Stimulated activated CD8-positive, alpha-beta memory T cell treated with anti-CD3 and anti-CD28 coated beads, Interleukin-7, amount 100 ng/mL, for 1 hour (primary cell): ENCODE measurements around the gene SPIRE1.
"Not testable (repeated sequence)": the region's sequence is repeated elsewhere in the genome, so short reads cannot be mapped to it uniquely, and the experiment has no call there.

ENCODE experiments used
- DNase-seq, 2 donors: peaks; one replicate each; pipeline ENCODE4 v3.0.0-alpha.2; 2020; ENCODE audit warnings: low read depth in 2 of 2

The SPIRE1 gene

GRCh38 chr18:12645751-12646203, 12.1 kb downstream of the SPIRE1 start:
- DNase-seq = no peak

GRCh38 chr18:12645254-12645653, 12.7 kb downstream of the SPIRE1 start:
- DNase-seq = no peak

GRCh38 chr18:12643756-12644155, 14.2 kb downstream of the SPIRE1 start:
- DNase-seq = not testable (repeated sequence)

- no peak for DNase-seq
Observed at GRCh38 chr18:12640881-12641200, 17.1 kb downstream of the SPIRE1 start.

GRCh38 chr18:12639990-12640880, 17.7 kb downstream of the SPIRE1 start:
- DNase-seq = no peak

GRCh38 chr18:12638644-12639124, 19.2 kb downstream of the SPIRE1 start:
- DNase-seq = no peak

- DNase-seq = no peak
Observed at GRCh38 chr18:12637901-12638643, 19.8 kb downstream of the SPIRE1 start.

- DNase-seq = no peak
Observed at GRCh38 chr18:12637393-12637792, 20.5 kb downstream of the SPIRE1 start.

- no peak for DNase-seq
Observed at GRCh38 chr18:12631831-12632477, 26.0 kb downstream of the SPIRE1 start.

GRCh38 chr18:12630136-12630535, 27.8 kb downstream of the SPIRE1 start:
- DNase-seq = no peak

GRCh38 chr18:12628706-12629702, 28.9 kb downstream of the SPIRE1 start:
- no peak for DNase-seq

GRCh38 chr18:12627199-12627598, 30.7 kb downstream of the SPIRE1 start:
- DNase-seq = not testable (repeated sequence)

- no peak for DNase-seq
Observed at GRCh38 chr18:12625241-12625640, 32.7 kb downstream of the SPIRE1 start.

- no peak for DNase-seq
Observed at GRCh38 chr18:12621742-12622306, 36.1 kb downstream of the SPIRE1 start.

GRCh38 chr18:12615748-12616147, 42.2 kb downstream of the SPIRE1 start:
- DNase-seq = no peak

GRCh38 chr18:12608301-12608700, 49.6 kb downstream of the SPIRE1 start:
- no peak for DNase-seq

- DNase-seq = no peak
Observed at GRCh38 chr18:12606592-12607315, 51.2 kb downstream of the SPIRE1 start.

- no peak for DNase-seq
Observed at GRCh38 chr18:12604445-12605007, 53.4 kb downstream of the SPIRE1 start.

- no peak for DNase-seq
Observed at GRCh38 chr18:12599966-12600365, 57.9 kb downstream of the SPIRE1 start.

GRCh38 chr18:12599543-12599942, 58.4 kb downstream of the SPIRE1 start:
- no peak for DNase-seq
